HL-60 (cell line): ENCODE data around the gene PRR20G.

Experiments
- DNase-seq, 2 experiments: peaks; one replicate each; pipeline ENCODE4 v3.0.0-alpha.2; 2010 to 2020; ENCODE audit warnings: low read depth in 1 of 2, low spot score in 1 of 2
- H3K27ac ChIP-seq: fragments of 250-450 bp; sonication (Bioruptor Pico); replicated peaks from 2 replicates; pipeline ENCODE4 v1.5.1; 2020; ENCODE audit warnings: mild to moderate bottlenecking, moderate library complexity
- H3K27me3 ChIP-seq: fragments of 250-450 bp; sonication (Bioruptor Pico); 2 replicates; pipeline ENCODE4 v1.5.1; 2021; ENCODE audit warnings: mild to moderate bottlenecking, moderate library complexity; ENCODE audit not compliant: insufficient read depth, poor library complexity, severe bottlenecking
- H3K4me3 ChIP-seq: replicated peaks from 2 replicates; pipeline ENCODE4 v1.5.1; 2011; ENCODE audit warnings: mild to moderate bottlenecking, control low read depth, low read length; ENCODE audit not compliant: insufficient read depth
- GABPA ChIP-seq: IDR thresholded peaks from 2 replicates; pipeline ENCODE4 v1.6.1; 2012; ENCODE audit warnings: low read depth
- POLR2AphosphoS5 ChIP-seq: IDR thresholded peaks from 2 replicates; pipeline ENCODE4 v1.6.1; 2012; ENCODE audit warnings: low read depth
- SPI1 ChIP-seq: IDR thresholded peaks from 2 replicates; pipeline ENCODE4 v1.6.1; 2012; ENCODE audit warnings: low read depth, mild to moderate bottlenecking, borderline replicate concordance
- TF ChIP-seq, protein P1 (sequence below): IDR thresholded peaks from one replicate; pipeline ENCODE4 v1.5.1; 2011; ENCODE audit warnings: low read length, control low read depth, inconsistent platforms; ENCODE audit not compliant: insufficient read depth
- TF ChIP-seq, protein P2 (sequence below): IDR thresholded peaks from 2 replicates; pipeline ENCODE4 v1.6.1; 2012; ENCODE audit warnings: low read depth; ENCODE audit not compliant: insufficient replicate concordance

PRR20G gene

DNA sequence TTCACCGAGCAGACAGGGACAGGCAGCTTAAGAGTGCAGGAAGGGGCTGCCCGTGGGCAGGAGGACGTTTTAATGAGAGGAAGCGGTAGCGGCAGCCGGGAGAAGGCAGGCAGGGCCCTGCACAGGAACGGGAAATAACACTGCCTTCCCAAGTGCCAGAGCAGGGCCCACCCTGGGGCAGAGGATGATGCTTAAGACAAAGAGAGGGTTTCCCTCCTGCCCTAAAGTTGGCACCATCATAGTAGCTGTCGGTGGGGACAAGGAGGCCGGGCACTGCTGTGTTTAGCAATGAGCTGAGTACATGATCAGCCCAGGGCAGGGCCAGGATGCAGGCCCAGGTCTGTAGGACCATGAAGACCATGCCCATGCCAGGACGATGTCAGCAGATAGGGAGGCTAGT, 21.7 kb downstream of the PRR20G start:
- Histone ChIP-seq H3K27me3 (peaks cover 2% of the 10 kb centered on the region), H3K4me3 (no peak overlapping the region), H3K27ac (no peak overlapping the region)
- no peak for TF ChIP-seq POLR2AphosphoS5
- TF ChIP-seq, protein P1, sequence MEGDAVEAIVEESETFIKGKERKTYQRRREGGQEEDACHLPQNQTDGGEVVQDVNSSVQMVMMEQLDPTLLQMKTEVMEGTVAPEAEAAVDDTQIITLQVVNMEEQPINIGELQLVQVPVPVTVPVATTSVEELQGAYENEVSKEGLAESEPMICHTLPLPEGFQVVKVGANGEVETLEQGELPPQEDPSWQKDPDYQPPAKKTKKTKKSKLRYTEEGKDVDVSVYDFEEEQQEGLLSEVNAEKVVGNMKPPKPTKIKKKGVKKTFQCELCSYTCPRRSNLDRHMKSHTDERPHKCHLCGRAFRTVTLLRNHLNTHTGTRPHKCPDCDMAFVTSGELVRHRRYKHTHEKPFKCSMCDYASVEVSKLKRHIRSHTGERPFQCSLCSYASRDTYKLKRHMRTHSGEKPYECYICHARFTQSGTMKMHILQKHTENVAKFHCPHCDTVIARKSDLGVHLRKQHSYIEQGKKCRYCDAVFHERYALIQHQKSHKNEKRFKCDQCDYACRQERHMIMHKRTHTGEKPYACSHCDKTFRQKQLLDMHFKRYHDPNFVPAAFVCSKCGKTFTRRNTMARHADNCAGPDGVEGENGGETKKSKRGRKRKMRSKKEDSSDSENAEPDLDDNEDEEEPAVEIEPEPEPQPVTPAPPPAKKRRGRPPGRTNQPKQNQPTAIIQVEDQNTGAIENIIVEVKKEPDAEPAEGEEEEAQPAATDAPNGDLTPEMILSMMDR, result no peak
- TF ChIP-seq SPI1, result no peak
- TF ChIP-seq, protein P2, sequence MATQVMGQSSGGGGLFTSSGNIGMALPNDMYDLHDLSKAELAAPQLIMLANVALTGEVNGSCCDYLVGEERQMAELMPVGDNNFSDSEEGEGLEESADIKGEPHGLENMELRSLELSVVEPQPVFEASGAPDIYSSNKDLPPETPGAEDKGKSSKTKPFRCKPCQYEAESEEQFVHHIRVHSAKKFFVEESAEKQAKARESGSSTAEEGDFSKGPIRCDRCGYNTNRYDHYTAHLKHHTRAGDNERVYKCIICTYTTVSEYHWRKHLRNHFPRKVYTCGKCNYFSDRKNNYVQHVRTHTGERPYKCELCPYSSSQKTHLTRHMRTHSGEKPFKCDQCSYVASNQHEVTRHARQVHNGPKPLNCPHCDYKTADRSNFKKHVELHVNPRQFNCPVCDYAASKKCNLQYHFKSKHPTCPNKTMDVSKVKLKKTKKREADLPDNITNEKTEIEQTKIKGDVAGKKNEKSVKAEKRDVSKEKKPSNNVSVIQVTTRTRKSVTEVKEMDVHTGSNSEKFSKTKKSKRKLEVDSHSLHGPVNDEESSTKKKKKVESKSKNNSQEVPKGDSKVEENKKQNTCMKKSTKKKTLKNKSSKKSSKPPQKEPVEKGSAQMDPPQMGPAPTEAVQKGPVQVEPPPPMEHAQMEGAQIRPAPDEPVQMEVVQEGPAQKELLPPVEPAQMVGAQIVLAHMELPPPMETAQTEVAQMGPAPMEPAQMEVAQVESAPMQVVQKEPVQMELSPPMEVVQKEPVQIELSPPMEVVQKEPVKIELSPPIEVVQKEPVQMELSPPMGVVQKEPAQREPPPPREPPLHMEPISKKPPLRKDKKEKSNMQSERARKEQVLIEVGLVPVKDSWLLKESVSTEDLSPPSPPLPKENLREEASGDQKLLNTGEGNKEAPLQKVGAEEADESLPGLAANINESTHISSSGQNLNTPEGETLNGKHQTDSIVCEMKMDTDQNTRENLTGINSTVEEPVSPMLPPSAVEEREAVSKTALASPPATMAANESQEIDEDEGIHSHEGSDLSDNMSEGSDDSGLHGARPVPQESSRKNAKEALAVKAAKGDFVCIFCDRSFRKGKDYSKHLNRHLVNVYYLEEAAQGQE, result no peak
- TF ChIP-seq GABPA, result no peak
- DNase-seq, result no peak

DNA sequence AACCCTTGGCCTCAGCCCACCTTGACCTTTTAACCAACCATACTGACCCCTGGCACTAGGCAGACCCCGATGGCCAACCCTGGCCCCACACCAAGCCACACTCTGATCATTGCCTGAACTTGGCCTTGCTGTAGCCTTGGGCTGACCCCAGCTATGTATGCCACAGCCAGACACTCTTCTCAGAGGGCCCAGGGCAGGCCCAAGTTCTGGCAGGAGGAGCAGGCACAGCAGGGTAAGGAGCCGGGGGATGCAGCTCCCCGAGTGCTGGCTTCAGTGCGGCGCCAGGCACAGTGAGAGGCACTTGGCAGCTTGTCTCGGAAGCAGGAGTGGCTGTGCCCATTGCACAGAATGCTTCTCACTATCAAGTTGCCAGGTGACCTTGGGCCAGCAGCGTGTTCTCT, 22.3 kb downstream of the PRR20G start:
- no peak overlapping the region for H3K4me3 ChIP-seq
- no peak for DNase-seq
- TF ChIP-seq, protein P1, result no peak
- TF ChIP-seq POLR2AphosphoS5, result no peak
- TF ChIP-seq, protein P2, result no peak
- TF ChIP-seq SPI1, result no peak
- no peak for TF ChIP-seq GABPA
- H3K27me3 ChIP-seq, result peaks cover 2% of the 10 kb centered on the region
- H3K27ac ChIP-seq, result no peak overlapping the region

DNA sequence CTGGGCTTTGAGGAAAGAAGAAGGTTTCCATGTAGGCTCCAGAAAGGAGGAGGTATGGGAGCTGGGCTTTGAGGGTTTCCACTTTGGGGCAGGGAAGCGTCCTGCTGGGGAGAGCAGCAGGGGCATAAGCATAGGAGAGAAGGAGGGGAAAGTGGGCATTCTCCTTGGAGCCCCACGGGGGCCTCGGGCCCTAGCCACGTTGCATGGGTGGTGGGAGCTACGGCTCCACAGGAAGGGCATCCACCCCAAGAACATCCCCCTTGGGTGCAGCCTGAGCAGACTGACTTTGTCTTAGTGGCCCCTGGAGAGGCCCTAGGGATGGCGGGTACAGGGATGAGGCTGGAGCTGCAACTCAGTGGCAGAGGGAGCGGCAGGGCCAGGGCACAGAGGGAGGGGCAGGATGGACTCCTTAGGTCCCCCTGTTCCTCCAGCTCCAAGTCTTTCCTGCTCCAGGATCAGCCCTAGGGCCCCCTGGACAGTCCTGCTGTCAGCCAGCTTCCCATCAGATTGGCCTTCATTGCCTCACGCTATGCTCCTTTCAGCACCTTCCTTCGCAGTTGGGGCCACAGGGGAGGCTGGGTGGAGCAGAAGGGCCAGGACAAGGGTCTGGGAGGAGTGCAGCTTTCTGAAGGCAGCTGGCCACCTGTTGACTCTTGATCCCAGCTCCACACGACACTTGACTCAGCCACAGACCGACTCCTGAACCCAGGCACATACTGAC, 22.9 kb downstream of the PRR20G start:
- no peak for DNase-seq

More for the DNA sequence above, 22.9 kb downstream of the PRR20G start:
- Histone ChIP-seq H3K4me3 (no peak overlapping the region), H3K27me3 (no peaks in the 10 kb centered on the region), H3K27ac (no peak overlapping the region)
- TF ChIP-seq, protein P2, result no peak
- TF ChIP-seq GABPA (no peak), POLR2AphosphoS5 (no peak), SPI1 (no peak)
- TF ChIP-seq, protein P1, result no peak
